SK-N-SH treated with all-trans-retinoic acid at 6 μM for 48 hours (cell line): ENCODE results near the gene TOM1L1.

Experiments used
- ARNTL ChIP-seq: fragments of 450-650 bp; formaldehyde crosslinking; IDR thresholded peaks from 2 replicates; pipeline ENCODE4 v1.5.0; 2020; ENCODE audit warnings: low read depth, mild to moderate bottlenecking, moderate library complexity, borderline replicate concordance
- ESRRG ChIP-seq: fragments of 250-450 bp; sonication (Bioruptor Pico); IDR thresholded peaks from 2 replicates; pipeline ENCODE4 v1.6.1; 2021; ENCODE audit warnings: mild to moderate bottlenecking
- GLIS3 ChIP-seq: fragments of 250-450 bp; sonication (Bioruptor Pico); IDR thresholded peaks from 2 replicates; pipeline ENCODE4 v1.5.0; 2020; ENCODE audit warnings: mild to moderate bottlenecking, moderate library complexity
- PATZ1 ChIP-seq: fragments of 250-450 bp; sonication (Bioruptor Pico); IDR thresholded peaks from 2 replicates; pipeline ENCODE4 v1.8.0; 2020; ENCODE audit warnings: mild to moderate bottlenecking, moderate library complexity, borderline replicate concordance
- RARB ChIP-seq: fragments of 250-450 bp; sonication (Bioruptor Pico); IDR thresholded peaks from 2 replicates; pipeline ENCODE4 v1.8.0; 2021; ENCODE audit warnings: mild to moderate bottlenecking, moderate library complexity
- SNAI2 ChIP-seq: fragments of 250-450 bp; sonication (Bioruptor Pico); IDR thresholded peaks from 2 replicates; pipeline ENCODE4 v1.5.0; 2020; ENCODE audit warnings: mild to moderate bottlenecking, moderate library complexity
- TCF4 ChIP-seq: fragments of 250-450 bp; sonication (Bioruptor Pico); IDR thresholded peaks from 2 replicates; pipeline ENCODE4 v1.8.0; 2021; ENCODE audit warnings: mild to moderate bottlenecking, moderate library complexity, borderline replicate concordance
- TOX ChIP-seq: fragments of 250-450 bp; sonication (Bioruptor Pico); IDR thresholded peaks from 2 replicates; pipeline ENCODE4 v1.8.0; 2021; ENCODE audit warnings: mild to moderate bottlenecking, moderate library complexity, borderline replicate concordance
- TF ChIP-seq, protein P1 (sequence below): fragments of 250-450 bp; sonication (Bioruptor Pico); IDR thresholded peaks from 2 replicates; pipeline ENCODE4 v1.5.1; 2021; ENCODE audit warnings: mild to moderate bottlenecking, moderate library complexity

DNA sequence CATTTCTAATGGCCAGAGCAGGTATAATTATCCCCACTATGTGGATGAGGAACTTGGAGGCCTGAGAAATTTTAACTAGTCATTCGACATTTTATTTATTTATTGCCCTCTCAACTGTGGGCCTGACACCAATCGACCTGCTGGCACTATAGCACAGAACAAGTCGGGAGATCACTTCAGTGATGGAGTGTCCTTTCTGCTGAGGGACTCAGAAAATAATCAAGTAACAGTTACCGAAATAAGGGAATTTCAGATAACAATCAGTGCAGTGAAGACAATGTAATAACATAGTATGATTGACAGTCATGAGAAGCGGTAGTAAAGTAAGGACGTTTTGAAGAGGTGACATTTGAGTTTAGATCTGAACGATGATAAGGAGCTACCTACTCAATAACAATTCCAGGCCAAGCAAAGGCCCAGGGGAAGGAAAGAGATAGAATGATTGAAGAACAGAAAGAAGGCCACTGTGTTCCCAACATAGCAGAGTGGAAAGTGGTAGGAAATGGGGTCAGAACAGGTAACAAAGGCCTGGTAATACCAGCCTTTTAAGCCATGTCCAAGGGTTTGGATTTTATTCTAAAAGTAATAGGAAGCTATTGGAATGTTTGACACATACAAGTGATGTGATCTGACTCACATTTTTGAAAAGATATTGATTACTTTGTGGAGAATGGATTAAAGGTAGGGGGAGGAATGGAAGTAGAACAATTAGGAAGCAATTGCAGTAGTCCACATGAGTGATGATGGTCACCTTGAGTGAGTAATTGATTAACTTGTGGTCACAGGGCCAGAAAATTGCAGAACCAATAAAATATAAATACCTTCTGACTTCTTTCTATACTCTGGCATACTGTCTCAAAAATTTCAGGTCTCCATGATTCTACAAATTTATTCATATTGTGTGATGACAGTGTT, 69.3 kb downstream of the TOM1L1 start:
- TF ChIP-seq RARB, result no peak
- no peak for TF ChIP-seq ARNTL
- no peak for TF ChIP-seq GLIS3 (CRISPR knock-in tag)
- TF ChIP-seq SNAI2 (CRISPR knock-in tag), result no peak
- no peak for TF ChIP-seq TCF4 (CRISPR knock-in tag)
- TF ChIP-seq, protein P1, sequence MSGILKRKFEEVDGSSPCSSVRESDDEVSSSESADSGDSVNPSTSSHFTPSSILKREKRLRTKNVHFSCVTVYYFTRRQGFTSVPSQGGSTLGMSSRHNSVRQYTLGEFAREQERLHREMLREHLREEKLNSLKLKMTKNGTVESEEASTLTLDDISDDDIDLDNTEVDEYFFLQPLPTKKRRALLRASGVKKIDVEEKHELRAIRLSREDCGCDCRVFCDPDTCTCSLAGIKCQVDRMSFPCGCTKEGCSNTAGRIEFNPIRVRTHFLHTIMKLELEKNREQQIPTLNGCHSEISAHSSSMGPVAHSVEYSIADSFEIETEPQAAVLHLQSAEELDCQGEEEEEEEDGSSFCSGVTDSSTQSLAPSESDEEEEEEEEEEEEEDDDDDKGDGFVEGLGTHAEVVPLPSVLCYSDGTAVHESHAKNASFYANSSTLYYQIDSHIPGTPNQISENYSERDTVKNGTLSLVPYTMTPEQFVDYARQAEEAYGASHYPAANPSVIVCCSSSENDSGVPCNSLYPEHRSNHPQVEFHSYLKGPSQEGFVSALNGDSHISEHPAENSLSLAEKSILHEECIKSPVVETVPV, result no peak
- no peak for TF ChIP-seq TOX (CRISPR knock-in tag)
- no peak for TF ChIP-seq PATZ1
- TF ChIP-seq ESRRG (CRISPR knock-in tag), result no peak
